Measurements from ENCODE around the gene FAM184B. TPM values are rescaled to one million over a fixed set of nuclear protein-coding genes. Genes with fewer than 3 reads are reported as not detected.

The FAM184B gene
- total RNA-seq, 2 donors from 2014 or later = 0.19 to 0.94 TPM

DNA sequence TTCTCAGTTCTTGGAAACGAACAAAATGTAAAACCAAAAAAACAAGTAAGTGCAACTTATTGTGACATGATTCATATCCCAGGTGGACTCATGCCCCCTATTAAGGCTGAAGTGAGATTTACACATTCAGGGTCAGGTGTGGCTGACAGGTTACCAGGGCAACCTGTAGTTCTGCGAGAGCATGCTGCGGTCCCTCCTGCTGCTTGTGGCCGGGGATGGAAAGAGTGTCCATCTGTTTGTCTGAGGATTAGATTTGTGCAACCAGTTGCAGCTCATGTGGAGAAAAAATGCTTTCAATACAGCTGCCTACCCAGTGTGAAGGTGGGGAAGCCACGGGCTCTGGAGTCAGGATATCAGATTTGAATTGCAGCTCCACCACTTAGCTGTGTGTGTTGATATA, 78.8 kb downstream of the FAM184B start:
- no peaks in the 10 kb centered on the region for H3K9me3 ChIP-seq
- TF ChIP-seq, protein P1, sequence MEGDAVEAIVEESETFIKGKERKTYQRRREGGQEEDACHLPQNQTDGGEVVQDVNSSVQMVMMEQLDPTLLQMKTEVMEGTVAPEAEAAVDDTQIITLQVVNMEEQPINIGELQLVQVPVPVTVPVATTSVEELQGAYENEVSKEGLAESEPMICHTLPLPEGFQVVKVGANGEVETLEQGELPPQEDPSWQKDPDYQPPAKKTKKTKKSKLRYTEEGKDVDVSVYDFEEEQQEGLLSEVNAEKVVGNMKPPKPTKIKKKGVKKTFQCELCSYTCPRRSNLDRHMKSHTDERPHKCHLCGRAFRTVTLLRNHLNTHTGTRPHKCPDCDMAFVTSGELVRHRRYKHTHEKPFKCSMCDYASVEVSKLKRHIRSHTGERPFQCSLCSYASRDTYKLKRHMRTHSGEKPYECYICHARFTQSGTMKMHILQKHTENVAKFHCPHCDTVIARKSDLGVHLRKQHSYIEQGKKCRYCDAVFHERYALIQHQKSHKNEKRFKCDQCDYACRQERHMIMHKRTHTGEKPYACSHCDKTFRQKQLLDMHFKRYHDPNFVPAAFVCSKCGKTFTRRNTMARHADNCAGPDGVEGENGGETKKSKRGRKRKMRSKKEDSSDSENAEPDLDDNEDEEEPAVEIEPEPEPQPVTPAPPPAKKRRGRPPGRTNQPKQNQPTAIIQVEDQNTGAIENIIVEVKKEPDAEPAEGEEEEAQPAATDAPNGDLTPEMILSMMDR (IDR thresholded peaks at IDR 0.05) = no peak
- H3K9ac ChIP-seq (ENCODE audit: low read depth in 2 of 2, low read length in 2 of 2) = no peak overlapping the region
- peaks cover 6% of the 10 kb centered on the region for H3K4me1 ChIP-seq
- H3K36me3 ChIP-seq = no peaks in the 10 kb centered on the region
- no peaks in the 10 kb centered on the region for H3K27me3 ChIP-seq
- intact Hi-C loops (cut with DNase I) = no loop called here
- H3K27ac ChIP-seq = no peak overlapping the region
- H3K4me3 ChIP-seq = no peak overlapping the region
- peak; percentile 22 for DNase-seq

DNA sequence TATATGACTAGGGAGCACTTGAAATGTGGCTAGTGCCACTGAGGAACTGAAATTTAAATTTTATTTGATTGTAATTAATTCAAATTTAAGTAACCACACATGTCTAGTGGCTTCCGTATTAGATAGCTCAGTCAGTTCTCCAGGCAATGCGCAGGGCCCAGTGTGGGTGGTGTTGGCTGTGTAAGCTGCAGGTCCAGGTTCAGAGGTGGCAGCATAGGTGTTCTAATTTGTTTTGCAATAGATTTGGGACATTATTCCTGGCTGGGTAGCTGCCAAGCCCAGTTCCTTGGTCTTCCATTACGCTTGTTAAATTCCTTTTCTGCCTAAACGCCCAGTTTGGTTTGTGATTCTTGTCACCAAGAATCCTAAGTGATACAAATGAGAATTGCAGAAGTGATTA, 79.5 kb downstream of the FAM184B start:
- DNase-seq = no peak
- Histone ChIP-seq H3K27ac (no peak overlapping the region), H3K36me3 (no peaks in the 10 kb centered on the region), H3K4me3 (no peak overlapping the region), H3K9ac (ENCODE audit: low read depth in 2 of 2, low read length in 2 of 2) (no peak overlapping the region), H3K27me3 (no peaks in the 10 kb centered on the region), H3K9me3 (no peaks in the 10 kb centered on the region), H3K4me1 (peaks cover 6% of the 10 kb centered on the region)
- TF ChIP-seq, protein P1 (IDR thresholded peaks at IDR 0.05) = no peak
- intact Hi-C loops (cut with DNase I) = no loop called here

DNA sequence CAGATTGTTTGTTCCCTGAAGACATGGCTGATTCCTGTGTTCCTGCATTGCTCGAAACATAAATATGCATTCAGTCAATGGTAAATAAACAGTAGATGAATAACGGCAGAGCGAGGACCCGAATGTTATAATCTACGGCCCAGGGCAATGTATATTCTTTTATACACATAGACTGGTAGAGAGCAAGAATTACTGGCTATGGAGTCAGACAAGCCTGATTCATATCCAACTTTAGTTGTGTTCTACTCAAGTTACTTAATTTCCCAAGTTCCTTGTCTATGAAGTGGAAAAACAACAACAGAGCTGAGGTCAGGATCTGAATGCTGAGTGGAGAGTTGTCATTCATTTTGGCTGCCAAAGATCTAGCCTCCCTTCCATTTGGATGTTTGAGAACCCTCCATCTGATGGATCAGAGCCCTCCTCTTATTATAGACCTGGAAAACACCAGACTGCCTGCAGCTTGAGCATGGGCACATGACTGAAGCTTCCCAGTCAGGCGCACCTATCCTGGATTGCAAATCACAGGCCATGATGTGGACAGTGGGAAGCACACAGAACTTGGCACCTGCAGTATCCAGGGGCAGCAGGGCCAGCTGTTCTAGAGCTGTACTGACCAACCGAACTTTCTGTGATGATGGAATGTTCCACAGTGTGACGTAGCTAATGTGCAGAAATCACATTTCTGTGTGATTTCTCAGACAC, 80.1 kb downstream of the FAM184B start:
- H3K9me3 ChIP-seq = no peaks in the 10 kb centered on the region
- H3K27ac ChIP-seq = no peak overlapping the region
- no peak overlapping the region for H3K9ac ChIP-seq (ENCODE audit: low read depth in 2 of 2, low read length in 2 of 2)
- H3K4me3 ChIP-seq = no peak overlapping the region
- H3K27me3 ChIP-seq = no peaks in the 10 kb centered on the region
- DNase-seq = no peak
- H3K4me1 ChIP-seq = peaks cover 6% of the 10 kb centered on the region
- intact Hi-C loops (cut with DNase I) = no loop called here
- TF ChIP-seq, protein P1 (IDR thresholded peaks at IDR 0.05) = no peak
- H3K36me3 ChIP-seq = no peaks in the 10 kb centered on the region

DNA sequence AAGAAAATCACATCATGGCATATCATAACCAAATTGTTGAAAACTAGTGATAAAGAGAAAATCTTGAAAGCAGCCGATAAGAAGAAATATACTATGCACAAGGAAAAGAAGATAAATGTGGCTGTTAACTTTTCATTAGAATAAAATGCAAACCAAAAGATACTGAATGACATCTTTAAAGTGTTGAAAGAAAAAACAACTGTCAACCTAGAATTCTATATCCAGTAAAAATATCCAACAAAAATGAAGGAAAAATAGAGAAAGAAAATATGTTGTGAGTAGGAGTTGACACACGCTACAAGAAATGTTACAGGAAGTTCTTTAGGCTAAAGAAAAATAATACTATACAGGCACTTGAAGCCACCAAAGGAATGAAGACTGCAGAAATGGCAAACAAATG, 82.0 kb downstream of the FAM184B start:
- Histone ChIP-seq H3K9ac (ENCODE audit: low read depth in 2 of 2, low read length in 2 of 2) (no peak overlapping the region), H3K4me3 (no peak overlapping the region), H3K27me3 (no peaks in the 10 kb centered on the region), H3K36me3 (no peaks in the 10 kb centered on the region), H3K9me3 (no peaks in the 10 kb centered on the region), H3K4me1 (no peaks in the 10 kb centered on the region), H3K27ac (no peak overlapping the region)
- no peak for DNase-seq
- TF ChIP-seq, protein P1 (IDR thresholded peaks at IDR 0.05) = no peak
- intact Hi-C loops (cut with DNase I) = no loop called here

DNA sequence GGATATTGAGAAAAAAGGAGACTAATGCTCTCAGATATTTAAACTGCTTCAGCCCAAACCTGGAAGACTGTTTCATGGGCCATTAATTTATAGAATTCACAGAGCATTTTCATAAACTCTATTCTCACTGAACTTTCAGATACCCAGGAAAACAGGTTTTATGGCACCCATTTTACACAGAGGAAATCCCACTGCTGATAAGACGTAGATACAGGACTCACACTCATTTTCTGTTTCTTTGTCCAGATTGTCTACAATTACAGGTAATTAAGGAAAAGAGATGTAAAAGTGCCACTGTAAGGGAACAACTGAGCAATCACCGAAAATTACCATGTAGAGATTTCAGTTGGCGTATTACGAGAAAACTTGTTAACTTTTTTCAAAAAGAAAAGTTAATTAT, 83.3 kb downstream of the FAM184B start:
- no peak for DNase-seq
- intact Hi-C loops (cut with DNase I) = no loop called here

More for the DNA sequence above, 83.3 kb downstream of the FAM184B start:
- no peaks in the 10 kb centered on the region for H3K4me1 ChIP-seq
- H3K4me3 ChIP-seq = no peak overlapping the region
- H3K36me3 ChIP-seq = no peaks in the 10 kb centered on the region
- H3K9me3 ChIP-seq = no peaks in the 10 kb centered on the region
- no peaks in the 10 kb centered on the region for H3K27me3 ChIP-seq
- H3K27ac ChIP-seq = no peak overlapping the region
- TF ChIP-seq, protein P1 (IDR thresholded peaks at IDR 0.05) = no peak
- H3K9ac ChIP-seq (ENCODE audit: low read depth in 2 of 2, low read length in 2 of 2) = no peak overlapping the region
